Stimulated activated effector memory CD8-positive, alpha-beta T cell treated with anti-CD3 and anti-CD28 coated beads, Interleukin-12 subunit alpha, Interleukin-12 subunit beta, amount 100 ng/mL, for 72 hours (primary cell): ENCODE measurements around the gene VIL1.

Source experiments
- ATAC-seq: fragments of 150-1000 bp; cut with Tn5 transposase; 2 replicates; pipeline ENCODE4 v1.10.0; 2021
- DNase-seq, 2 donors: peaks; one replicate each; pipeline ENCODE4 v3.0.0; 2021 to 2022; ENCODE audit warnings: low spot score in 2 of 2
- H3K27ac Mint-ChIP-seq: one replicate; pipeline ENCODE4 v1.8.0; 2022; ENCODE audit warnings: mild to moderate bottlenecking, mixed read lengths
- H3K36me3 Mint-ChIP-seq: one replicate; pipeline ENCODE4 v1.8.0; 2022; ENCODE audit warnings: mild to moderate bottlenecking, mixed read lengths
- H3K4me1 Mint-ChIP-seq: one replicate; pipeline ENCODE4 v1.8.0; 2022; ENCODE audit warnings: mixed read lengths
- H3K4me3 Mint-ChIP-seq: one replicate; pipeline ENCODE4 v1.8.0; 2022; ENCODE audit warnings: mild to moderate bottlenecking, mixed read lengths
- H3K9me3 Mint-ChIP-seq: one replicate; pipeline ENCODE4 v1.8.0; 2022; ENCODE audit warnings: mixed read lengths

Gene VIL1

DNA sequence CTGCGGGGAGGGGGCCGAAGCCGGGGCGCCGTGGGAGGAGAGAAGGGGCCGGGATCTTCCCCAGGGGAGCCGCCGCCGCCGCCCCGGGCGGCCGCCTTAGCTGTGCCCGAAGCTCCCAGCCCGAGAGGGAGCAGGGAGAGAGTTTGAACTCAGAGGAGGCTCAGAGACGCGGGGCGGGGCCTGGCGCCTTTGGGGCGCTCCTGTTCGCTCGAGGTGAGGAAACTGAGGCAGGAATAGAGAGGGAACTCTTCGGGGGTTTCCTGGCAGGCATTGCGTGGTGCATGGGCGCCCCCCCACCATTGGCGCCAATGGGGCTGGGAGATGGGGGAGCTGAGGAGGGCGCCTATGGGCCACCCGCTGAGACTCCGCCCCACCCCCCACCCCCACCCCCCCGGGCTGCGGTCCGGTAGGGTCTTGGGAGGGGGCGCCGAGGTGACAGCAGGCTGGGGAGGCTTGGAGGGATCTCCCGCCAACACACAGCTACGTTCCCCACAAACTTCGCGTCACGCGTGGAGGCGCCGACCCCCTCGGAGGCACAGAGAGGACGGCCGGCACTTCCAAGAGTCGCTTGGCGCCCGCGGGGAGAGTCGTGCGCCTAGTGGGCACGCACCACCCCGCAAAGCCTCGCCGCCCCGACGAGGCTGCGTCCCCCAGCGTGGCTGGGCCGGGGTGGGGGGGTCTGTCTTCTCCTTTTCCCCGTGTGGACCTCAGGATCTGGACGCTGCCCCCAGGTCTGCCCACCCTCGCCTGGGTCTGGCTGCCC lies 18.6 kb upstream of the VIL1 start:
- Mint-ChIP-seq H3K27ac (peak overlapping the region; percentile 96), H3K36me3 (peaks cover 83% of the 10 kb centered on the region), H3K4me3 (peak overlapping the region; percentile 95), H3K9me3 (no peaks in the 10 kb centered on the region), H3K4me1 (peaks cover 70% of the 10 kb centered on the region)
- DNase-seq (peak in 1 of 2 donors; percentile 77), ATAC-seq (no peak)

DNA sequence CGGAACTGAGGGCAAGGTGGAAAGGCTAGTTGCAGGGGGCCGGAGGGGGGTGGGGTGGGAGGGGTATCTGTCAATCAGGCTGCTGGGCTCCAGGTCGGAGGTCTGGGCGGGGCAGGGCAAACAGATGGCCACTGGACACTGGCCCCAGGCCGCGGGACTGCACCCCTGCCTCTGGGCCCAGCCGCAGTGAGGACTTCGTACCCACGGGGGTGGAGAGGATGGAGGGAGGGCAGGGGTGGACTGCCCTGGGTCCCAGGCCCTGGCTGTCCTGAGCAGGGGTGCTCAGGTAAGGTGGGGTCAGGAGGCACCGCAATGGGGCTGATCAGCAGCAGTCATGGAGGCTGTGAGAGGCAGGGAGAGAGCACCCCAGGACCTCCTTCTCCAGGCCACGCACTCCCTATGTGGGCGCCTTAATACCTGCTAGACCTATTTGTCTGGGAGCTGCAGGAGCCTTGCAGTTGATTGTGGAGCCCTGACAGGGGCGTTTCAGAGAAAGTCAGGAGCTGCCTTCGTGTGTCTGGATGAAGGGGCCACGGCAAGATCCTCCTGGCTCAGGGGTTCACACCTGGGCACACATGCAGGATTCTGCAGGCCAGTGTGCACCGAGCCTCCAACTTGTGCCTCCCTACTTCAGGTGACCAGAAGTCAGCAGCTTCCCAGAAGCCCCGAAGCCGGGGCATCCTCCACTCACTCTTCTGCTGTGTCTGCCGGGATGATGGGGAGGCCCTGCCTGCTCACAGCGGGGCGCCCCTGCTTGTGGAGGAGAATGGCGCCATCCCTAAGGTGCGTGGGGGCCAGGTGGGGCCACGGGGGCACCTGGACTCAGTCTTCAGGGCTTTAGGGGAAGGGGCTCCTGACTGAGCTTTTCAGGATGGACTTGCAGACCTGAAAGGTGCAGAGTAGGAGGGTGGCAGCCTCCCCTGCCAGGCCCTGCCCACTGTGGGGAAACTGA lies 17.7 kb upstream of the VIL1 start:
- Mint-ChIP-seq H3K36me3 (peaks cover 87% of the 10 kb centered on the region), H3K9me3 (no peaks in the 10 kb centered on the region), H3K4me3 (peak overlapping the region; percentile 95), H3K27ac (peak overlapping the region; percentile 89), H3K4me1 (peaks cover 69% of the 10 kb centered on the region)
- peak in 1 of 2 donors; percentile 69 for DNase-seq
- ATAC-seq: no peak

DNA sequence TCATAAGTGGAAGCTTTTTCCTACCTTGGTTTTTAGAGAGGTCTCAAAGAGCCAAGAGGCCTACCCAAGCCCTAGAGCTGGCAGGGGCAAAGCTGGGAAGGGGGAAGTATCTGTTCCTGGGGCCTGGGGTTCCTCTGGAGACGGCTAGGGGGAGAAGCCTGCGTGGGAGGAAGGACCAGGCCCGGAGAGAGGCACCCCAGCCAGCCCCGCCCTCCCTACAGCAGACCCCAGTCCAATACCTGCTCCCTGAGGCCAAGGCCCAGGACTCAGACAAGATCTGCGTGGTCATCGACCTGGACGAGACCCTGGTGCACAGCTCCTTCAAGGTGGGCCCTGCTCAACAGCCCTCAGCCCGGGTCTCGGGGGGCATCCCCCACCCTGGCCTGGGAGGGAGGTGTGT lies 17.0 kb upstream of the VIL1 start:
- Mint-ChIP-seq H3K36me3 (peaks cover 87% of the 10 kb centered on the region), H3K4me3 (peak overlapping the region; percentile 95), H3K9me3 (no peaks in the 10 kb centered on the region), H3K27ac (peak overlapping the region; percentile 89), H3K4me1 (peaks cover 67% of the 10 kb centered on the region)
- DNase-seq (no peak), ATAC-seq (no peak)

DNA sequence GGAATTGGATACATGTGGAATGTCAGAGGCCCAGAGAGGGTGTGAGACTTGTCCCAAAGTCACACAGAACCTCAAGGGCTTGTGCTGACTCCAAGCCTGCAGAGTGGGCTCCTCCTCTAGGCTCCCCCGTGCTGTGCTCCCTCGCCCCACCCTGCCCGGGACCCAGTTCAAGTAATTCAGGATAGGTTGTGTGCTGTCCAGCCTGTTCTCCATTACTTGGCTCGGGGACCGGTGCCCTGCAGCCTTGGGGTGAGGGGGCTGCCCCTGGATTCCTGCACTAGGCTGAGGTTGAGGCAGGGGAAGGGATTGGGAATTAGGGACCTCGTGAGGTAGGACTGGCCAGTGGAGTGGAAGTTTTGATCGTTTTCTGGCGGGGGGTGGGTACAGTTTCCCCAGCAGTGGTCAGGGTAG lies 16.4 kb upstream of the VIL1 start:
- Mint-ChIP-seq H3K4me1 (peaks cover 67% of the 10 kb centered on the region), H3K4me3 (peak overlapping the region; percentile 95), H3K9me3 (no peaks in the 10 kb centered on the region), H3K36me3 (peaks cover 87% of the 10 kb centered on the region), H3K27ac (peak overlapping the region; percentile 89)
- DNase-seq (no peak), ATAC-seq (no peak)

DNA sequence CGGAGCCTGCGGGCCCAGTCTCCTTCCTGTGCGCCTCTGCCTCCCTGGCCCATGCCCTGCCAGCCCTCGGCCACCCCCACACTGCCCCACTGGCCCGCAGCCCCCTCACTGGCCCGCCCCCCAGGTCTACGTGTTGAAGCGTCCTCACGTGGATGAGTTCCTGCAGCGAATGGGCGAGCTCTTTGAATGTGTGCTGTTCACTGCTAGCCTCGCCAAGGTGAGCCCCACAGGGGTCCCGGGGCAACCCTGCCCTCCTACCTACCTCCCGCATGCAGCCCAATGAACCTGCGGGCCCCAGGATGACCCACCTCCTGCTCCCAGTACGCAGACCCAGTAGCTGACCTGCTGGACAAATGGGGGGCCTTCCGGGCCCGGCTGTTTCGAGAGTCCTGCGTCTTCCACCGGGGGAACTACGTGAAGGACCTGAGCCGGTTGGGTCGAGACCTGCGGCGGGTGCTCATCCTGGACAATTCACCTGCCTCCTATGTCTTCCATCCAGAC lies 16.0 kb upstream of the VIL1 start:
- H3K4me1 Mint-ChIP-seq: peaks cover 67% of the 10 kb centered on the region
- peak overlapping the region; percentile 89 for H3K27ac Mint-ChIP-seq
- peaks cover 87% of the 10 kb centered on the region for H3K36me3 Mint-ChIP-seq
- DNase-seq (peak in 1 of 2 donors; percentile 51), ATAC-seq (no peak)
- H3K9me3 Mint-ChIP-seq: no peaks in the 10 kb centered on the region
- peak overlapping the region; percentile 32 for H3K4me3 Mint-ChIP-seq

DNA sequence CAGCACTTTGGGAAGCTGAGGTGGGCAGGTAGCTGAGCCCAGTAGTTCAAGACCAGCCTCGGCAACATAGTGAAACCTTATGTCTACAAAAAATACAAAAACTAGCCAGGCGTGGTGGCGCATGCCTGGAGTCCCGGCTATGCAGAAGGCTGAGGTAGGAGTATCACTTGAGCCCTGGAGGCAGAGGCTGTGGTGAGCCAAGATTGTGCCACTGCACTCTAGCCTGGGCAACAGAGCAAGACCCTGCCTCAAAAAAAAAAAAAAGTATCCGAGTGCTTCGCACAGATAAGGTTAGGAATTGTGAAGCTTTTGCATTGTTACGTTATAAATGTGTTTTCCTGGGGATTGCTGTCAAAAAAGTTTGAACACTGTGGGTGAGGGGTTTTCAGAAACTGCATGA lies 15.1 kb upstream of the VIL1 start:
- Mint-ChIP-seq H3K4me1 (peaks cover 71% of the 10 kb centered on the region), H3K27ac (peak overlapping the region; percentile 89), H3K4me3 (no peak overlapping the region), H3K9me3 (no peaks in the 10 kb centered on the region), H3K36me3 (peaks cover 91% of the 10 kb centered on the region)
- DNase-seq: no peak
- ATAC-seq: no peak

DNA sequence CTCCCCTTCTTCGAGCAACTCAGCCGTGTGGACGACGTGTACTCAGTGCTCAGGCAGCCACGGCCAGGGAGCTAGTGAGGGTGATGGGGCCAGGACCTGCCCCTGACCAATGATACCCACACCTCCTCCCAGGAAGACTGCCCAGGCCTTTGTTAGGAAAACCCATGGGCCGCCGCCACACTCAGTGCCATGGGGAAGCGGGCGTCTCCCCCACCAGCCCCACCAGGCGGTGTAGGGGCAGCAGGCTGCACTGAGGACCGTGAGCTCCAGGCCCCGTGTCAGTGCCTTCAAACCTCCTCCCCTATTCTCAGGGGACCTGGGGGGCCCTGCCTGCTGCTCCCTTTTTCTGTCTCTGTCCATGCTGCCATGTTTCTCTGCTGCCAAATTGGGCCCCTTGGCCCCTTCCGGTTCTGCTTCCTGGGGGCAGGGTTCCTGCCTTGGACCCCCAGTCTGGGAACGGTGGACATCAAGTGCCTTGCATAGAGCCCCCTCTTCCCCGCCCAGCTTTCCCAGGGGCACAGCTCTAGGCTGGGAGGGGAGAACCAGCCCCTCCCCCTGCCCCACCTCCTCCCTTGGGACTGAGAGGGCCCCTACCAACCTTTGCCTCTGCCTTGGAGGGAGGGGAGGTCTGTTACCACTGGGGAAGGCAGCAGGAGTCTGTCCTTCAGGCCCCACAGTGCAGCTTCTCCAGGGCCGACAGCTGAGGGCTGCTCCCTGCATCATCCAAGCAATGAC lies 14.4 kb upstream of the VIL1 start:
- peaks cover 71% of the 10 kb centered on the region for H3K4me1 Mint-ChIP-seq
- peaks cover 89% of the 10 kb centered on the region for H3K36me3 Mint-ChIP-seq

DNA sequence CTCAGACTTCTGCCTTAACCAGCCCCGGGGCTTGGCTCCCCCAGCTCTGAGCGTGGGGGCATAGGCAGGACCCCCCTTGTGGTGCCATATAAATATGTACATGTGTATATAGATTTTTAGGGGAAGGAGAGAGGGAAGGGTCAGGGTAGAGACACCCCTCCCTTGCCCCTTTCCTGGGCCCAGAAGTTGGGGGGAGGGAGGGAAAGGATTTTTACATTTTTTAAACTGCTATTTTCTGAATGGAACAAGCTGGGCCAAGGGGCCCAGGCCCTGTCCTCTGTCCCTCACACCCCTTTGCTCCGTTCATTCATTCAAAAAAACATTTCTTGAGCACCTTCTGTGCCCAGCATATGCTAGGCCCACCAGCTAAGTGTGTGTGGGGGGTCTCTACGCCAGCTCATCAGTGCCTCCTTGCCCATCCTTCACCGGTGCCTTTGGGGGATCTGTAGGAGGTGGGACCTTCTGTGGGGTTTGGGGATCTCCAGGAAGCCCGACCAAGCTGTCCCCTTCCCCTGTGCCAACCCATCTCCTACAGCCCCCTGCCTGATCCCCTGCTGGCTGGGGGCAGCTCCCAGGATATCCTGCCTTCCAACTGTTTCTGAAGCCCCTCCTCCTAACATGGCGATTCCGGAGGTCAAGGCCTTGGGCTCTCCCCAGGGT lies 13.7 kb upstream of the VIL1 start:
- peaks cover 71% of the 10 kb centered on the region for H3K4me1 Mint-ChIP-seq
- peak in 1 of 2 donors; percentile 67 for DNase-seq
- peaks cover 82% of the 10 kb centered on the region for H3K36me3 Mint-ChIP-seq
- H3K27ac Mint-ChIP-seq: peak overlapping the region; percentile 89
- H3K4me3 Mint-ChIP-seq: peak overlapping the region; percentile 77
- ATAC-seq: no peak
- H3K9me3 Mint-ChIP-seq: no peaks in the 10 kb centered on the region

More for the DNA sequence above, 14.4 kb upstream of the VIL1 start:
- Mint-ChIP-seq H3K27ac (peak overlapping the region; percentile 89), H3K9me3 (no peaks in the 10 kb centered on the region), H3K4me3 (peak overlapping the region; percentile 77)
- DNase-seq (peak in 1 of 2 donors; percentile 51), ATAC-seq (no peak)

DNA sequence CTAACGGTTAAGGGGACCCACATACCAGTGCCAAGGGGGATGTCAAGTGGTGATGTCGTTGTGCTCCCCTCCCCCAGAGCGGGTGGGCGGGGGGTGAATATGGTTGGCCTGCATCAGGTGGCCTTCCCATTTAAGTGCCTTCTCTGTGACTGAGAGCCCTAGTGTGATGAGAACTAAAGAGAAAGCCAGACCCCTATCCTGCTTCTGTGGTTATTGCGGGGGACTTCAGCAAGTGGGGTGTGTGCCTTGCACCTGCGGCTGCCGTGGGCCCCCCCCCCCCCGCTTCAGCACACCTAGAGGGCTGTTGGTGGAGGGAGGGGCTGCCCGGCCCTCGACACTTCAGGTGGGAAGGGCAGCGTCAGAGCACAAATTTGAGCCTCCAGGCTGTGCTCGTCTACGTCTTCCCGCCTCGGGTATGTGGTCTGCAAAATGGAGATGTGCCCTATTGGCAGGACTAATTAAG lies 13.1 kb upstream of the VIL1 start:
- H3K4me3 Mint-ChIP-seq: peak overlapping the region; percentile 77
- ATAC-seq: peak; percentile 48
- peaks cover 71% of the 10 kb centered on the region for H3K4me1 Mint-ChIP-seq

DNA sequence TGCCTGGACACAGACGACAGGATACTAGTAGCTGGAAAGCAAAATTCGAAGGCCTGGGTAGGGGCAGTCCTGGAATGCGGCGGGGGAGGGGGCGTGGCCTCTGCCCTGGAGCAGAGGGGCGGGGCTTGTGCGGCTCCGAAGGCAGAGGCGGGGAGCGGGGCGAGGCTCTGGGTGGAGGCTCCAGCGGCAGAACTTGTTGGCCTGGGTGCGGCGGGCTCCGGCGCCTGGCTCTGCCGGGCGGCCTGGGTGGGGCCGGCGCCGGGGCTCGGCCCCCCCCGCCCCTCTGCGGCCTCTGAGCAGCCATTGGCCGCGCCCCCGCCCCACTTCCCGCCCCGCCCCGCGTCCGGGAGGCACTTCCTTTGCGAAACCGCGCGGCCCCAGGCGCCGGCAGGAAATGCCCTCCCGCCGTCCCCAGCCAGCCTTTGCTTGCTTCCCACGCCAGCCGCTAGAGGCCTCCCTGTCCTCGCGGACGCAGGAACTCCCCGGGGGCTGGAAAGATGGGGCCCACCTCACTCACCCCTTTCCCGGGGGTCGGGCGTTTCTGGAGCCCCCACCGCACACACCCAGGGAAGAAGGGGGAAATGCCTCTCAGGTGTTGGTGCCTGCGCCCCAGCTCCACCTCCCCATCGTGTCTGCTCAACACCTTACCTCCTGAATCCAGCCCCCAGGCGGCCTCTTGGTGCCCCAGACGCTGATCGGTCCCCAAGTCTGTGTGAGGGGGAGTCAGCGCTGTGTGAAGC lies 12.5 kb upstream of the VIL1 start:
- ATAC-seq: peak; percentile 90
- H3K36me3 Mint-ChIP-seq: peaks cover 78% of the 10 kb centered on the region
- peaks cover 68% of the 10 kb centered on the region for H3K4me1 Mint-ChIP-seq

More for the DNA sequence above, 13.1 kb upstream of the VIL1 start:
- DNase-seq: no peak
- Mint-ChIP-seq H3K9me3 (no peaks in the 10 kb centered on the region), H3K36me3 (peaks cover 79% of the 10 kb centered on the region), H3K27ac (peak overlapping the region; percentile 89)

DNA sequence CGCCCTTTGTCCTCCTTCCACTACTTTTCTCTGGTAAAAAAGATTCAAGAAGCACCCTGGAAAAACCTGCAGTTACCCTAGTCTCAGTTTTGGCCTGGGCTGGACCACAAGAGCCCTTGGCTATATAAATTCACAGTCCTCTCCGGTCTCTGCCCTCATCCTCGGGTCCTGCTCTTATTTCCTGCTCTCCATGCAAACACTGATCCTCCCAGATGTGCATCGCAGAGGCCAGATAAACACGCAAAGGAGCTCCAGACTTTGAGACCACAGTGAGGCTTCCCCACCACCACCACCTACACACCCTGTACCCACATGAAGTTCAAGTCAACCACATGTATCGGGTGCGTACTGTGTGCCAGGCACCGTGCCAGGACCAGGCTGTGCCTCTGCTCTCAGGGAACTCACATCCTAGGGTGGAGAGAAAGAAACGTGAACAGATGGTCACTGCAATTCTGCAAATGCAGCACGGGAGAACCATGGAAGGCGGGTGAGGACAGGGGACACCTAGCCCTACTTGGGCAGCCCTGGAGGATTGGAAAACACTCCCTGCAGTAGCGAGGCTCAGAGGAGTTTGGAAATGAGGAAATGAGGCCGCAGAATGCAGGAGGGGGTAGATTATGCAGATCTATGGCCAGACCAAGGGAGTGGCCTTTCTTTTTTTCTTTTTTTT lies 11.8 kb upstream of the VIL1 start:
- peaks cover 61% of the 10 kb centered on the region for H3K4me1 Mint-ChIP-seq
- peak in 1 of 2 donors; percentile 78 for DNase-seq
- H3K27ac Mint-ChIP-seq: peak overlapping the region; percentile 89
- no peaks in the 10 kb centered on the region for H3K9me3 Mint-ChIP-seq
- H3K4me3 Mint-ChIP-seq: peak overlapping the region; percentile 77
- H3K36me3 Mint-ChIP-seq: peaks cover 70% of the 10 kb centered on the region
- peak; percentile 42 for ATAC-seq

More for the DNA sequence above, 12.5 kb upstream of the VIL1 start:
- Mint-ChIP-seq H3K27ac (peak overlapping the region; percentile 89), H3K4me3 (peak overlapping the region; percentile 77), H3K9me3 (no peaks in the 10 kb centered on the region)
- DNase-seq: peak; percentile 80 to 94

DNA sequence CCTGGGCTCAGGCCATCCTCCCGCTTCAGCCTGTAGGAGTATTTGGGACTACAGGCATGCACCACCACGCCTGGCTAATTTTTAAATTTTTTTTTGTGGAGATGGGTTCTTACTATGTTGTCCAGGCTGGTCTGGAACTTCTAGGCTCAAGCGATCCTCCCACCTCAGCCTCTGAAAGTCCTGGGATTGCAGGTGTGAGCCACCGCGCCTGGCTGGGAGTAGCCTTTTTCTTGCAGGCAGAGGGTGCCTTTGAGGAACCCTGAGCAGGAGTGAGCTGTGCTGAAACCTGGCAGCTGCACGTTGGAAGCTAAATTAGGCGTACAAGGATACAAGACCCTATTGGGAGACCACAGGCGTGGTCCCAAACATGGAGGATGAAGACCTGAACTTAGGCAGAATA lies 11.2 kb upstream of the VIL1 start:
- no peaks in the 10 kb centered on the region for H3K9me3 Mint-ChIP-seq
- DNase-seq: peak in 1 of 2 donors; percentile 52
- H3K4me3 Mint-ChIP-seq: peak overlapping the region; percentile 77
- ATAC-seq: no peak
- H3K4me1 Mint-ChIP-seq: peaks cover 58% of the 10 kb centered on the region
- peak overlapping the region; percentile 89 for H3K27ac Mint-ChIP-seq
- H3K36me3 Mint-ChIP-seq: peaks cover 64% of the 10 kb centered on the region

DNA sequence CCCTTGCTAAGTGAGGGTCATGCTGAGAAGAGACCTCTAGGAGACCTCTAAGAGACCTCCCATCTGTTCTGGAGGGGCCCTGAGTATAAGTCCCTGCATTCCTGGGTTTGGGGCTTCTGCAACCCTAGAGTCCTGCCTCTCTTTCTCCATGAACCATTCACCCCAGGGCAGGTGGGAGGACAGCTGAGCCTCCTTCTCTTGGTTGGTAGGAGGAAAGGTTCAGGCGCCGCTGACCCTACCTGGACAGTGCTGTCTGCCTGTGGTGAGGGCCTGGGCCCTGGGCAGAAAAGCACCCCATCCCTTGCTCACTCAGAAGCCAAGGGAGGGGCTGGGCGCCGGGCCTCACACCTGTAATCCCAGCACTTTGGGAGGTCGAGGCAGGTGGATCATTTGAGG lies 604 bp upstream of the VIL1 start:
- no peaks in the 10 kb centered on the region for H3K36me3 Mint-ChIP-seq
- H3K27ac Mint-ChIP-seq: no peak overlapping the region
- ATAC-seq: peak; percentile 20
- DNase-seq: no peak
- H3K4me1 Mint-ChIP-seq: peaks cover 8% of the 10 kb centered on the region
- no peak overlapping the region for H3K4me3 Mint-ChIP-seq
- no peaks in the 10 kb centered on the region for H3K9me3 Mint-ChIP-seq
